K562 (cell line): Measurements from ENCODE around the gene MYRFL. TPM values are rescaled to one million over a fixed set of nuclear protein-coding genes. Genes with fewer than 3 reads are reported as not detected.

ENCODE experiments used
- ATAC-seq: fragments of 200-7000 bp; cut with Tn5 transposase; 3 replicates; pipeline ENCODE4 v1.9.1; 2020; ENCODE audit warnings: moderate library complexity
- BruUV-seq: library from RNA; stranded (reverse); fragments of 400-500 nt; replicated peaks from 2 replicates; lab custom pipeline; 2021; lab: Mats Ljungman, UMichigan
- CTCF ChIA-PET: fragments of 300-600 bp; formaldehyde crosslinking; extraction: SDS; loops from one replicate; lab custom pipeline; 2021; ENCODE audit warnings: low intra/inter-chr PET ratio; lab: Yijun Ruan, JAX
- POLR2A ChIA-PET: fragments of 300-600, 350-650 bp; sonication (Branson Sonifier 250); formaldehyde crosslinking; extraction: SDS; loops from one replicate; lab custom pipeline; 2021; ENCODE audit warnings: antibody characterized with exemption, inconsistent platforms; lab: Yijun Ruan, JAX
- DNase-seq, 4 experiments: peaks; one replicate each; pipeline versions ENCODE4 v3.0.0 to v3.0.0-alpha.2; 2011 to 2018; ENCODE audit warnings: low spot score in 3 of 4, mixed read lengths in 3 of 4; ENCODE audit errors: extremely low read depth in 1 of 4
- FAIRE-seq: peaks from 2 replicates; lab custom pipeline; 2011; peaks lifted over from hg19 to GRCh38; lab: Jason Lieb, UNC
- H2AFZ ChIP-seq: 2 replicates; pipeline ENCODE4 v1.6.0; 2011; ENCODE audit warnings: low read depth, low read length, control low read depth, inconsistent platforms
- H3K27ac ChIP-seq: fragments of 200-600 bp; 3 replicates; pipeline ENCODE4 v1.8.0; 2011; ENCODE audit warnings: low read depth, mild to moderate bottlenecking, control low read depth, inconsistent platforms, low read length, moderate library complexity, mixed read lengths; ENCODE audit errors: extremely low read depth
- H3K27me3 ChIP-seq, 2 experiments: fragments of 300-600 bp in 1 of 2; 2 replicates in 1 of 2; 3 replicates in 1 of 2; pipeline versions ENCODE4 v1.6.0 to v1.8.0; 2011; ENCODE audit warnings: inconsistent platforms in 2 of 2, low read length in 2 of 2, mild to moderate bottlenecking in 1 of 2, mixed read lengths in 1 of 2, moderate library complexity in 1 of 2; ENCODE audit not compliant: control insufficient read depth in 2 of 2, insufficient read depth in 2 of 2
- H3K36me3 ChIP-seq: fragments of 300-600 bp; 3 replicates; pipeline ENCODE4 v1.8.0; 2011; ENCODE audit warnings: mild to moderate bottlenecking, low read length, inconsistent platforms; ENCODE audit not compliant: control insufficient read depth, insufficient read depth
- H3K4me1 ChIP-seq, 2 experiments: fragments of 200-600 bp in 1 of 2; replicated peaks in 1 of 2; 2 replicates in 1 of 2; 3 replicates in 1 of 2; pipeline versions ENCODE4 v1.5.1 to v1.8.0; 2011; ENCODE audit warnings: inconsistent platforms in 2 of 2, low read length in 2 of 2, mild to moderate bottlenecking in 1 of 2, mixed read lengths in 1 of 2, moderate library complexity in 1 of 2; ENCODE audit not compliant: control insufficient read depth in 2 of 2, insufficient read depth in 2 of 2
- H3K4me2 ChIP-seq: 2 replicates; pipeline ENCODE4 v1.6.1; 2011; ENCODE audit warnings: low read length, control low read depth, inconsistent platforms, mixed read lengths; ENCODE audit not compliant: insufficient read depth
- H3K4me3 ChIP-seq: fragments of 200-600 bp; sonication (generic), shearing (Covaris generic); 2 replicates; pipeline ENCODE4 v1.5.1; 2016; ENCODE audit warnings: control low read depth, inconsistent platforms
- H3K79me2 ChIP-seq: fragments of 200-600 bp; 3 replicates; pipeline ENCODE4 v1.8.0; 2011; ENCODE audit warnings: low read length, inconsistent platforms; ENCODE audit not compliant: control insufficient read depth, insufficient read depth
- H3K9ac ChIP-seq, 2 experiments: 2 replicates each; pipeline versions ENCODE4 v1.6.0 to v1.6.1; 2011; ENCODE audit warnings: low read depth in 2 of 2, low read length in 2 of 2, control low read depth in 1 of 2, inconsistent platforms in 1 of 2, mild to moderate bottlenecking in 1 of 2, mixed read lengths in 1 of 2; ENCODE audit not compliant: insufficient read depth in 1 of 2
- H3K9me1 ChIP-seq: one replicate; pipeline ENCODE4 v1.6.0; 2011; ENCODE audit warnings: inconsistent platforms, mild to moderate bottlenecking, low read length, moderate library complexity; ENCODE audit not compliant: control insufficient read depth, insufficient read depth
- H3K9me3 ChIP-seq: replicated peaks from 2 replicates; pipeline ENCODE4 v1.5.1; 2011; ENCODE audit warnings: low read depth, low read length, inconsistent platforms; ENCODE audit not compliant: control insufficient read depth, insufficient read depth
- H4K20me1 ChIP-seq: replicated peaks from 2 replicates; pipeline ENCODE4 v1.6.1; 2011; ENCODE audit warnings: low read length, inconsistent platforms, mixed read lengths; ENCODE audit not compliant: control insufficient read depth, insufficient read depth
- DEAF1 ChIP-seq: fragments of 450-650 bp; formaldehyde crosslinking; IDR thresholded peaks from 2 replicates; pipeline ENCODE4 v1.4.0; 2020; ENCODE audit warnings: mild to moderate bottlenecking, moderate library complexity
- DMBX1 ChIP-seq: fragments of 250-450 bp; sonication (Bioruptor Pico); IDR thresholded peaks from 2 replicates; pipeline ENCODE4 v1.8.0; 2022; ENCODE audit warnings: inconsistent platforms, mild to moderate bottlenecking, moderate library complexity, borderline replicate concordance
- GTF2E2 ChIP-seq: fragments of 200-800 bp; sonication (Bioruptor generic); IDR thresholded peaks from 2 replicates; pipeline ENCODE4 v1.6.1; 2016; ENCODE audit warnings: missing genetic modification characterization, missing compliant biosample characterization
- RBM25 ChIP-seq: fragments of 200-400 bp; formaldehyde crosslinking; IDR thresholded peaks from 2 replicates; pipeline ENCODE4 v1.6.1; 2018; ENCODE audit warnings: low read length, low read depth, moderate library complexity; ENCODE audit not compliant: severe bottlenecking
- TFAM ChIP-seq: fragments of 250-450 bp; sonication (Bioruptor Pico); conservative IDR thresholded peaks from 2 replicates; pipeline ENCODE4 v1.5.0; 2021; ENCODE audit warnings: mild to moderate bottlenecking, moderate library complexity
- WGBS: fragments of 100-300 bp; shearing (Covaris generic); methylation state at CpG from one replicate; pipeline ENCODE4 v1.1.6; 2016; ENCODE audit warnings: low coverage, mixed read lengths; ENCODE audit not compliant: insufficient coverage; ENCODE audit errors: missing lambda C conversion rate; 5-methylcytosine and 5-hydroxymethylcytosine counted together
- in situ Hi-C: fragments of 300-500 bp; cut with MboI; formaldehyde crosslinking; loops from 4 replicates; pipeline ENCODE4 v1.15.0; 2018; ENCODE audit warnings: inconsistent platforms, mixed read lengths
- intact Hi-C: fragments of 100-400 bp; cut with micrococcal nuclease; formaldehyde crosslinking; loops from 2 replicates; pipeline ENCODE4 v1.14.2; 2022
- polyA plus RNA-seq, 8 experiments: library from polyadenylated mRNA; depleted of rRNA in 4 of 8; stranded (reverse) in 5 of 8; unstranded in 3 of 8; fragments of >200 nt; fragmentation: Nextera tagmentation in 2 of 8; fragmentation: Illumina TruSeq in 1 of 8; extraction: Ambion mirVana in 2 of 8; extraction: Trizol in 1 of 8; gene quantifications; 2 replicates each; pipeline versions ENCODE4 v1.2.1 to v1.2.3, GENCODE V29; 2011 to 2014; ENCODE audit warnings: inconsistent platforms in 1 of 8, missing spikeins in 1 of 8
- total RNA-seq, 7 experiments: library from RNA; depleted of rRNA in 6 of 7; stranded (reverse); fragments of >200 nt in 6 of 7; fragmentation: Illumina TruSeq in 2 of 7; extraction: Trizol in 2 of 7; gene quantifications; 2 replicates each; pipeline versions ENCODE4 v1.2.1 to v1.2.3, GENCODE V29; 2011 to 2021; ENCODE audit warnings: low replicate concordance in 1 of 7

MYRFL gene
- total and polyA plus RNA-seq, 9 of the 15 experiments (the other 6 are each of a cell fraction or from before 2014, with no cell fraction given): not detected

DNA sequence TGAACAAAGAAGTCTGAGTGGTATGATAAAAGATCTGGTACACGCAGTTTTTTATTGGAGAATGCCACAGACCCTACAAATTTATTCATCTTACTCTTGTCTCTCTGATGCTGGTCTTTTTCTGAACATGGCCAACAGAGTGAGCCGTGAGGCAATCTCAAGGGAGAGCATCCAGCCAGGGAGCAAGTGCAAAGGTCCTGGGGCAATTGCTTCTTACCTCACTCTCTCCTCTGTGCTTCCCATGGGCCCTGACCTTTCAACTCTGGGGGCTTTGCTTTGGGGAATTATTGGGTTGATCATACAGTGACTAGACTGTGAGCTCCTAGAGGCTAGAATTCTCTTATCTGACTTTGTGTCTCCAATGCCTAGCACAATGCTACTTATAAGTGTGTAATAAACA is 171.7 kb downstream of the MYRFL start:
- Histone ChIP-seq H4K20me1 (no peaks in the 10 kb centered on the region), H3K36me3 (no peaks in the 10 kb centered on the region), H3K9ac (no peak overlapping the region), H3K79me2 (no peaks in the 10 kb centered on the region), H3K4me3 (no peak overlapping the region), H3K9me1 (no peaks in the 10 kb centered on the region), H3K27ac (no peak overlapping the region), H3K9me3 (no peaks in the 10 kb centered on the region), H3K27me3 (0 out of 5 replicates have a peak, but pooled peaks cover 0 to 5% of the 10 kb centered on the region in 2 experiments), H3K4me2 (no peak overlapping the region), H3K4me1 (no peaks in the 10 kb centered on the region), H2AFZ (no peak overlapping the region)
- no peak for TF ChIP-seq DMBX1 (CRISPR knock-in tag)
- no peak for TF ChIP-seq DEAF1
- TF ChIP-seq RBM25: peak; percentile 72
- TF ChIP-seq GTF2E2: no peak
- TF ChIP-seq TFAM (CRISPR knock-in tag): no peak
- FAIRE-seq (no peak), DNase-seq (no peak), ATAC-seq (no peak)
- ChIA-PET POLR2A (no interaction called here), CTCF (no interaction called here)
- in situ Hi-C loops (no loop called here), intact Hi-C loops (no loop called here)
- 11% methylated on average over 2 of the region's 2 CpGs for WGBS
- no TSS peak for BruUV-seq
